ENCODE results near the gene WDR44.

- TF ChIP-seq CTCF (IDR thresholded peaks at IDR 0.05) (no peak), POLR2A (IDR thresholded peaks at IDR 0.05) (no peak), EP300 (IDR thresholded peaks at IDR 0.05) (no peak)
Observed at GRCh38 chrX:118437283-118437682, 91.4 kb downstream of the WDR44 start.
